ENCODE measurements around the gene TRERF1. TPM values are rescaled to one million over a fixed set of nuclear protein-coding genes. Genes with fewer than 3 reads are reported as not detected.

TRERF1 gene
- total RNA-seq, 6 donors from 2014 or later = 2.0 to 7.3 (median 5.4) TPM

DNA sequence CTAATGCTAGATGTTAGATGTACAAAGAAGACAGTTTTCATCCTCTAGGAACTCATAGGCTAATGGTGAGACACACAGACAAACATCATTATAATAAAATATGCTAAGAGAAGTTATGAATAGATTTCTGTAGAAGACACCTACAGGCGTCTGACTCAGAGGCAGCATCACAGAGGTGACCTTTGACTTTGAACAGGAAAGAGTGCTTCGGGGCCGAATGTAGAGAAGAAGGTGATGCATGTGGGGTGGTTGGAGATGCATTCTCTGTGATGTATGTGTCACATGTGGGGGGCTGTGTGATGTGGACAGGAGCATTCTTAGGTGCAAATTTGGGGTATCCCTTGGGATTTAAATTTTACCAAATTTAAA lies 271.8 kb downstream of the TRERF1 start:
- ATAC-seq (ENCODE audit: low FRiP score in 2 of 2) (no peak), DNase-seq (no peak)
- H3K27me3 ChIP-seq = no peaks in the 10 kb centered on the region
- TF ChIP-seq POLR2AphosphoS5 (IDR thresholded peaks at IDR 0.05) = no peak
- no peak for TF ChIP-seq POLR2A (IDR thresholded peaks at IDR 0.05)
- TF ChIP-seq, protein P1, sequence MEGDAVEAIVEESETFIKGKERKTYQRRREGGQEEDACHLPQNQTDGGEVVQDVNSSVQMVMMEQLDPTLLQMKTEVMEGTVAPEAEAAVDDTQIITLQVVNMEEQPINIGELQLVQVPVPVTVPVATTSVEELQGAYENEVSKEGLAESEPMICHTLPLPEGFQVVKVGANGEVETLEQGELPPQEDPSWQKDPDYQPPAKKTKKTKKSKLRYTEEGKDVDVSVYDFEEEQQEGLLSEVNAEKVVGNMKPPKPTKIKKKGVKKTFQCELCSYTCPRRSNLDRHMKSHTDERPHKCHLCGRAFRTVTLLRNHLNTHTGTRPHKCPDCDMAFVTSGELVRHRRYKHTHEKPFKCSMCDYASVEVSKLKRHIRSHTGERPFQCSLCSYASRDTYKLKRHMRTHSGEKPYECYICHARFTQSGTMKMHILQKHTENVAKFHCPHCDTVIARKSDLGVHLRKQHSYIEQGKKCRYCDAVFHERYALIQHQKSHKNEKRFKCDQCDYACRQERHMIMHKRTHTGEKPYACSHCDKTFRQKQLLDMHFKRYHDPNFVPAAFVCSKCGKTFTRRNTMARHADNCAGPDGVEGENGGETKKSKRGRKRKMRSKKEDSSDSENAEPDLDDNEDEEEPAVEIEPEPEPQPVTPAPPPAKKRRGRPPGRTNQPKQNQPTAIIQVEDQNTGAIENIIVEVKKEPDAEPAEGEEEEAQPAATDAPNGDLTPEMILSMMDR (IDR thresholded peaks at IDR 0.05) = no peak
- TF ChIP-seq EP300 (IDR thresholded peaks at IDR 0.05) = no peak
- no peaks in the 10 kb centered on the region for H3K9me3 ChIP-seq
- H3K36me3 ChIP-seq = no peaks in the 10 kb centered on the region
- no peak overlapping the region for H3K27ac ChIP-seq
- WGBS, 2 donors = 63 to 80% methylated on average over 3 of the region's 3 CpGs
- no peak overlapping the region for H3K4me3 ChIP-seq
- H3K4me1 ChIP-seq = peaks cover 0 to 3% (median 0%) of the 10 kb centered on the region in 4 donors

DNA sequence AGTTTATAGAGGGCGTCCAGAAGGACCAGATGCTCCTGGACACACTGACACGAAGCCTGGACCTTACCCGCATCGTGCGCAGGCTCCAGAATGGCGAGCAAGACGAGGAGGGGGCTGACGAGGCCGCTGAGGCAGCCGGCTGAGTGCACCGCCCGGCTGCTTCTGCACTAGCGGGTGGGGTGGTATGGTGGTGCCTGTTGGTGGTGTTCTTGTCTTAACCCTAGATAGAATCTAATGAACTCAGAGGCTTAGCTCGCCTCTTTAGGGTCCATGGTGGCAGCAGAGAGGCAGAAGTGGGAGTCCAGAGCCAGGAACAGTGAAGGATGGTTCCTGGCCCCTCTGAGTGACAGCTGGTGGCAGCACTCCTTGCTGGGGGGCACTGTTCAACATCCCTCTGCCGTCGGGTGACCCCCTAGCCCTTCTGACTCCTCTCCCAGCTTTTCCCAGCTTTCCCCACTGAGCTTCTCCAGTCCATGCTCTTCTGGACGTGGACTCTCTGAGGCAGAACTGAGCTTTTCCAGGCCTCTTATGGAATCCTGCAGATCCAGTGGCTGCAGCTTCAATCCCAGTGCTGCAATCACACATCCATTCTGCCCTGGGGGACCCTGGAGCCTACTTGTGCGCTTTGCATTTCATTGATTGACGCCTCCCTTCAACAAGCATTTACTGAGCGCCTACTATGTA lies 272.3 kb downstream of the TRERF1 start:
- no peaks in the 10 kb centered on the region for H3K9me3 ChIP-seq
- H3K27ac ChIP-seq = no peak overlapping the region
- peaks cover 0 to 3% (median 0%) of the 10 kb centered on the region in 4 donors for H3K4me1 ChIP-seq
- H3K4me3 ChIP-seq = no peak overlapping the region
- no peak for TF ChIP-seq POLR2A (IDR thresholded peaks at IDR 0.05)
- TF ChIP-seq, protein P1 (IDR thresholded peaks at IDR 0.05) = no peak
- no peak for TF ChIP-seq EP300 (IDR thresholded peaks at IDR 0.05)
- no peak for TF ChIP-seq POLR2AphosphoS5 (IDR thresholded peaks at IDR 0.05)
- ATAC-seq (ENCODE audit: low FRiP score in 2 of 2) (no peak), DNase-seq (no peak)
- no peaks in the 10 kb centered on the region for H3K36me3 ChIP-seq
- 85 to 89% methylated on average over 20 of the region's 20 CpGs for WGBS, 2 donors
- no peaks in the 10 kb centered on the region for H3K27me3 ChIP-seq

DNA sequence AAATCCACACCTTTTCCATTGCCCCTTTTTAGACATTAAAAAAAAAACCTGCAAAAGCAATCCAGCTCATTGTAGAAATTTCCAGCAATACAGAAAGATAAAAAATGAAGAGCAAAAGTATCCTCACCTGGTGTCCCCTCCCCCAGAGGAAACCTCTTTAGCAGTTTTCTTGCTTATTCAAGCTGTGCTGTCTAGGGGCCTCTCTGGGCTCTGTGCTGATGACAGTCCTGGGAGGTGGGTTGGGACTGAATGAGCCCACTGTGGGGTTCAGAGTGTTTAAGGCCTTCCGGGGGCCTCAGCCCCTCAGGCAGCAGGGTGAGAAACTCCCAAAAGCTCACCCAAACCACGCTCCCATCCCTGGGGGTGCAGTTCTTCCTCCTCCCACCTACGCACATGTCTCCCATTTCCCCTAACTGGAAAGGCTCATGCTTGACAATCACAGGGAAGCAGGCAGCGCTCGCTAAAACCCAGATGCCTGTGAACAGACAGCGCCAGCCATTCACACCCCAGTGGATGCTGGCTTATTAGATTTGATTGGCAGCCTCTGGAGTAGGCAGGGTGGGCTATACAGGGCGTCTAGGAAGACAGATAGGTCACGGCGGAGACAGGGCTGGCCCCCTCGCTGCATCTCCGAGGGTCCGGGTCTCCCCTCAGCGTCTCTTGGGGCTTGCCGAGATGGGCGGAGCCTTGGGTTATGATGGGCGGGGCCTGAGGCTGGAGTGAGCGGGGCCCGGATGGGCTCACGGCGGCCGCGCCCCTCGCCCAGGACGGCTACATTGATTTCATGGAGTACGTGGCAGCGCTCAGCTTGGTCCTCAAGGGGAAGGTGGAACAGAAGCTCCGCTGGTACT lies 274.0 kb downstream of the TRERF1 start:
- TF ChIP-seq POLR2AphosphoS5 (IDR thresholded peaks at IDR 0.05) = no peak
- DNase-seq (no peak), ATAC-seq (ENCODE audit: low FRiP score in 2 of 2) (no peak)
- H3K36me3 ChIP-seq = no peaks in the 10 kb centered on the region
- H3K4me1 ChIP-seq = peaks cover 0 to 3% (median 0%) of the 10 kb centered on the region in 4 donors
- no peak overlapping the region for H3K4me3 ChIP-seq
- no peaks in the 10 kb centered on the region for H3K27me3 ChIP-seq
- H3K9me3 ChIP-seq = no peaks in the 10 kb centered on the region
- 48 to 66% methylated on average over 7 to 9 of the region's 27 CpGs for WGBS, 2 donors
- no peak overlapping the region for H3K27ac ChIP-seq

DNA sequence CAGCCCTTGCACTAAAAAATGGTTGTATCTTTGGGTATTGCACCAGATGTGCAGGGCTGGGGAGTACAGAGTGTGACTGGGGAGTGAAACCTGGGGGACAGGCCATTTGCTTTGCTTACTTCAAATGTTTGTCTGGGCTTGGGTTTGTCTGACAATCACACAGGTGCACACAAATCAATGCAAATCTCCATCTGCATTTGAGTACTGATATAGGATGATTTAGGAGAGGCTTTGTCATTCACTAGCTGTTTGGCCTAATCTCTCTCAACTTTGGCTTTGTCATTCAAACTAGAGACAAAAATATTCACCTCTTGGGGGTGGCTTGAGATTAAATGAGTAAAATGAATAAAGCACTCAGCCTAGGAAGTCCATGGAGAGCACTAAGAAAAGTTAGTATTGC lies 274.7 kb downstream of the TRERF1 start:
- Histone ChIP-seq H3K4me1 (peaks cover 0 to 3% (median 0%) of the 10 kb centered on the region in 4 donors), H3K27ac (no peak overlapping the region), H3K36me3 (no peaks in the 10 kb centered on the region), H3K9me3 (no peaks in the 10 kb centered on the region), H3K27me3 (no peaks in the 10 kb centered on the region), H3K4me3 (no peak overlapping the region)
- TF ChIP-seq POLR2A (IDR thresholded peaks at IDR 0.05) = no peak
- no peak for TF ChIP-seq EP300 (IDR thresholded peaks at IDR 0.05)
- TF ChIP-seq POLR2AphosphoS5 (IDR thresholded peaks at IDR 0.05) = no peak
- TF ChIP-seq, protein P1 (IDR thresholded peaks at IDR 0.05) = no peak
- DNase-seq = no peak
- ATAC-seq (ENCODE audit: low FRiP score in 2 of 2) = no peak

DNA sequence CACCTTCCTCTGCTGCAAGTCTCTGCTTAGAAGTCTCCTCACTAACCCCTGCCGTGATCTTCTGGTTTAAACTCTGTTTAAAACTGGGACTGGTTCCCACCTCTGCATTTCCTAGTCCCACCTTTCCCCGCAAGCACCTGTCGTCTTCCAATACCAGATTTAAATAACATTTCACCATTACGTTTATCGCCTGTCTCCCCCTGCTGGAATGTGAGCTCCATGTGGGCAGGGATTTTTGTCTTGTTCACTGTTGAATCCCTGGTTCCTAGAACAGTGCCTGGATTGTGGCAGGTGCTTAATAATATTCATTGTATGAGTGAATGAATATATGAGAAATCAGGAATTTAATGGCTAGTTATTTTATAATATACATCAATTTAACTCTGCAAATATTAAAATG lies 275.9 kb downstream of the TRERF1 start:
- no peak overlapping the region for H3K4me3 ChIP-seq
- WGBS, 2 donors = 76 to 81% methylated on average over 5 of the region's 5 CpGs
- DNase-seq (no peak), ATAC-seq (ENCODE audit: low FRiP score in 2 of 2) (no peak)
- H3K4me1 ChIP-seq = peaks cover 0 to 3% (median 0%) of the 10 kb centered on the region in 4 donors
- H3K36me3 ChIP-seq = no peaks in the 10 kb centered on the region
- H3K9me3 ChIP-seq = no peaks in the 10 kb centered on the region
- H3K27ac ChIP-seq = no peak overlapping the region
- TF ChIP-seq, protein P1 (IDR thresholded peaks at IDR 0.05) = no peak
- no peaks in the 10 kb centered on the region for H3K27me3 ChIP-seq

Other genes with a start within 250 kb of the TRERF1 start
- gene MRPS10, start 234.1 kb downstream of the TRERF1 start, total RNA-seq = 10 to 100 TPM in 5 of 6 donors, 1 to 10 TPM in 1; 9.2 to 32.4 (median 21.2) TPM
- gene UBR2, start 112.1 kb upstream of the TRERF1 start, total RNA-seq = 10 to 100 TPM; 20.3 to 44.3 (median 32.8) TPM

Data from upper lobe of left lung (tissue), 6 donors.